GM06990 (cell line): ENCODE measurements around the gene ASB9.
"Not testable (repeated sequence)": the region's sequence is repeated elsewhere in the genome, so short reads cannot be mapped to it uniquely, and the experiment has no call there.

Source experiments
- DNase-seq: peaks from one replicate; pipeline ENCODE4 v3.0.0-alpha.2; 2011; ENCODE audit not compliant: insufficient read length; ENCODE audit errors: extremely low read depth
- H3K27me3 ChIP-seq: replicated peaks from 2 replicates; pipeline ENCODE4 v1.6.0; 2011; ENCODE audit warnings: low read length; ENCODE audit not compliant: control insufficient read depth, insufficient read depth
- H3K36me3 ChIP-seq: 2 replicates; pipeline ENCODE4 v1.5.1; 2011; ENCODE audit warnings: low read length; ENCODE audit not compliant: control insufficient read depth, insufficient read depth
- H3K4me3 ChIP-seq: replicated peaks from 2 replicates; pipeline ENCODE4 v1.5.1; 2011; ENCODE audit warnings: low read depth, mild to moderate bottlenecking, control low read depth, low read length
- CTCF ChIP-seq: IDR thresholded peaks from 2 replicates; pipeline ENCODE4 v1.5.1; 2011; ENCODE audit warnings: low read length, control low read depth, mild to moderate bottlenecking, inconsistent platforms; ENCODE audit not compliant: insufficient read depth, poor library complexity, severe bottlenecking

ASB9 gene

DNA sequence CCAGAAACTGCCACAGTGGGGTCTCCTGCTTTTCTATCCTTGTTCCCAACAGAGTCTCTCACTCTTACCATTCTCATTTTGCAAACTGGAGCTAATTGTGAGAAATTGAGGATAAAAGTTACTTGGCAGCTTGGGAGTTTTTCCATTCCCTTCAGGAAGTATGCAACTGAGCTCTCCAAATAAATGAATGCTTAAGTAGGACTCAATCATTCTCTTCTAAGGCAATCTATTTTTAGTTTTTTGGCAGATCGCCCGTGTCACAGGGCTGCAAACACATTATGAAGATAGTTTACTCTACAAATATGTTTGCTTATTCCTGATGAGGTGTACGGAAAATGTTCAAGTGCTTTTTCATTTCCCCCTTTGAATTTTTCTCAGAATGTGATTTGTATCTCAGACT, 40.2 kb upstream of the ASB9 start:
- Histone ChIP-seq H3K27me3 (no peaks in the 10 kb centered on the region), H3K4me3 (no peak overlapping the region), H3K36me3 (no peaks in the 10 kb centered on the region)
- DNase-seq = no peak
- TF ChIP-seq CTCF = no peak

DNA sequence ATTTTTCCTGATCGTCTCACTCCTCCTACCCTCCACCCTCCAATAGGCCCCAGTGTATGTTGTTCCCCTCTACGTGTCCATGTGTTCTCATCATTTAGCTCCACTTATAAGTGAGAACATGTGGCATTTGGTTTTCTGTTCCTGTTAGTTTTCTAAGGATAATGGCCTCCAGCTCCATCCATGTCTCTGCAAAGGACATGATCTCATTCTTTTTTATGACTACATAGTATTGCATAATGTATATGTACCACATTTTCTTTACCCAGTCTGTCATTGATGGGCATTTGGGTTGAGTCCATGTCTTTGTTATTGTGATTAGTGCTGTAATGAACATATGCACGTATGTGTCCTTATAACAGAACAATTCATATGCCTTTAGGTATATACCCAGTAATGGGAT, 36.0 kb upstream of the ASB9 start:
- not testable (repeated sequence) for H3K27me3 ChIP-seq, H3K4me3 ChIP-seq, DNase-seq, H3K36me3 ChIP-seq

GRCh38 chrX:15301924-15302323, 32.0 kb upstream of the ASB9 start:
- H3K4me3 ChIP-seq = no peak overlapping the region
- no peak for TF ChIP-seq CTCF
- peak; percentile 1 for DNase-seq
- H3K27me3 ChIP-seq = no peaks in the 10 kb centered on the region
- H3K36me3 ChIP-seq = no peaks in the 10 kb centered on the region

DNA sequence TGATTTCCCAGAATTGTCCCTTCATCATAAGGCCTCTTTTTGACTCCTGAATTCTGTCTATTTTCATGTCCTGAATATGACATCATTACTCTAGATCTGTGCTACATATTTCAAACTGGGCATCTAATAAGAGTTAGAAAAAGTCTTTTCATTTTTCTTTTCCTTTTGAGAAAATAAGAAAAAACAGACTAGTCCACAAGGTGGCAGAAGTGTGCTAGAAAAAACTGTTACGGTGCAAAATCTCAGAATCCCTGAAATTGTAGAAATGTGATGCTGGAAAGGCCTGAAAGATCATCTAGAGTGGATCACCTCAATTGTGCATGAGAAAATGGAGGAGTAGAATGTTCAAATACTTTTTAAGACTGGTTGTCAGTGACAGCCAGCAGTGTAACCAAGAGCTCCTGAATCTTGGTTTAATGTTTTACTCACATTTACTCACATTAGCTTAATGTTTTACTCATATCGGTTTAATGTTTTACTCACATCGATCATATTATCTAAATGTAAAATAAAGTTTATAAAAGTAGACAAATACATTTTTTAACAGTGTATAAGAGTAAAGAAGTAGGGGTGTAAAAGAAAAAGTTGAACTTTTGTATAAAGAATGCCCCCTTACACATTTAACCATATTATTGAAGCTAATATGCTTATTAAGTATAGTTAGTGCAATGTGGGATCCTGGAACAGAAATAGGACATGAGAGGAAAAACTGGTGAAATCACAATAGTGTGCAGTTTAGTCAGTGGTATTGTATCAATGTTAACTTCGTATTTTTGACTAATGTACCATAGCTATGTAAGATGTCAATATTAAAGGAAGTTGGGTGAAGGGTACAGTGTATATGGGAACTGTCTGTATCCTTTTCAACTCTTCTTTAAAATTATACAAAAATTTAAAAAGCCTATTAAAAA, 30.3 kb upstream of the ASB9 start:
- no peak for DNase-seq
- H3K27me3 ChIP-seq = no peaks in the 10 kb centered on the region
- no peaks in the 10 kb centered on the region for H3K36me3 ChIP-seq
- peak; percentile 49 for TF ChIP-seq CTCF
- H3K4me3 ChIP-seq = no peak overlapping the region

DNA sequence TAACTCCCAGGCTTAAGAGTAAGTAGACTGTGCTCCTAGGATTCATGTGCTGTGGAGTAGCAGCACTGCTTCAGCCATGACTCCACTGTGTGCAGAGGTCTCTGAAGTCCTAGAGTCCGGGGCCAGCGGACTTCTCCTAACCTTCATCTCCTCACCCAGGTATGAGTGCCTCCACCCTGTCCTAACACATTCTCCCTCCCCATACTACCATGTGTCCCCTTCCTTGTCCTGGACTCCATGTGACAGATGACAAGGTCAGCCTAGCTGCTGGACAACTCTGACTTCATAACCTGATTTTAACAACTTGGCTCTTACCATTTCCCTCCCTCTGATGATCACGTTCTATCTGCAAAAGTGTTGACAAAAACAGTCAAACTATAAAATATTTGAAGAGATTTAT, 28.9 kb upstream of the ASB9 start:
- no peak for DNase-seq
- Histone ChIP-seq H3K27me3 (no peaks in the 10 kb centered on the region), H3K36me3 (no peaks in the 10 kb centered on the region), H3K4me3 (no peak overlapping the region)
- TF ChIP-seq CTCF = no peak

- DNase-seq = no peak
- H3K27me3 ChIP-seq = no peaks in the 10 kb centered on the region
- H3K4me3 ChIP-seq = no peak overlapping the region
- no peak for TF ChIP-seq CTCF
- H3K36me3 ChIP-seq = no peaks in the 10 kb centered on the region
Measured at GRCh38 chrX:15298201-15298600, 28.3 kb upstream of the ASB9 start.
